SK-N-SH (cell line): ENCODE measurements around the gene SELENOM. TPM values are rescaled to one million over a fixed set of nuclear protein-coding genes. Genes with fewer than 3 reads are reported as not detected.

ENCODE experiments used
- CTCF ChIA-PET: fragments of 300-600, 350-600 bp; formaldehyde crosslinking; extraction: SDS; loops from one replicate; lab custom pipeline; 2021; lab: Yijun Ruan, JAX
- POLR2A ChIA-PET: fragments of 350-600 bp; sonication (Branson Sonifier 250); formaldehyde crosslinking; extraction: SDS; loops from one replicate; lab custom pipeline; 2020; ENCODE audit warnings: antibody characterized with exemption, inconsistent platforms; lab: Yijun Ruan, JAX
- DNase-seq: peaks from one replicate; pipeline ENCODE4 v3.0.0; 2012
- H2AFZ ChIP-seq: fragments of 200-600 bp; sonication (generic); 2 replicates; pipeline ENCODE4 v1.8.1; 2016; ENCODE audit warnings: antibody characterized with exemption, mild to moderate bottlenecking, low read depth
- H3F3A ChIP-seq: fragments of 200-600 bp; sonication (generic); replicated peaks from 2 replicates; pipeline ENCODE3; 2016; ENCODE audit warnings: antibody characterized with exemption, mild to moderate bottlenecking; ENCODE audit not compliant: insufficient read depth
- H3K27ac ChIP-seq, 2 experiments: fragments of 200-500 bp in 1 of 2; fragments of 200-600 bp in 1 of 2; sonication (Bioruptor generic) in 1 of 2; sonication (generic), shearing (Covaris generic) in 1 of 2; 2 replicates each; pipeline versions ENCODE4 v1.5.1 to v1.6.1; 2014 to 2016; ENCODE audit warnings: low read depth in 2 of 2, inconsistent platforms in 1 of 2, low read length in 1 of 2, mild to moderate bottlenecking in 1 of 2, mixed read lengths in 1 of 2
- H3K27me3 ChIP-seq: fragments of 200-600 bp; sonication (generic), shearing (Covaris generic); 2 replicates; pipeline ENCODE4 v1.6.1; 2016; ENCODE audit warnings: mixed run types; ENCODE audit not compliant: insufficient read depth
- H3K36me3 ChIP-seq, 2 experiments: fragments of 200-500 bp in 1 of 2; fragments of 200-600 bp in 1 of 2; sonication (Bioruptor generic) in 1 of 2; sonication (generic) in 1 of 2; replicated peaks in 1 of 2; 2 replicates each; pipeline versions ENCODE3 to v1.5.1; 2014 to 2016; ENCODE audit warnings: low read length in 1 of 2, mild to moderate bottlenecking in 1 of 2; ENCODE audit not compliant: insufficient read depth in 2 of 2, control insufficient read depth in 1 of 2
- H3K4me1 ChIP-seq, 2 experiments: fragments of 200-500 bp in 1 of 2; fragments of 200-600 bp in 1 of 2; sonication (Bioruptor generic) in 1 of 2; sonication (generic), shearing (Covaris generic) in 1 of 2; 2 replicates each; pipeline versions ENCODE4 v1.5.1 to v1.6.1; 2014 to 2016; ENCODE audit warnings: low read depth in 1 of 2, low read length in 1 of 2, mixed run types in 1 of 2; ENCODE audit not compliant: insufficient read depth in 2 of 2, control insufficient read depth in 1 of 2
- H3K4me2 ChIP-seq: fragments of 200-600 bp; sonication (generic), shearing (Covaris generic); 2 replicates; pipeline ENCODE4 v1.6.1; 2017; ENCODE audit warnings: mixed run types
- H3K4me3 ChIP-seq, 2 experiments: fragments of 200-500 bp in 1 of 2; fragments of 200-600 bp in 1 of 2; sonication (Bioruptor generic) in 1 of 2; sonication (generic), shearing (Covaris generic) in 1 of 2; 2 replicates each; pipeline versions ENCODE4 v1.5.1 to v1.8.1; 2014 to 2016; ENCODE audit warnings: low read depth in 2 of 2, inconsistent platforms in 1 of 2, low read length in 1 of 2, mild to moderate bottlenecking in 1 of 2, mixed read lengths in 1 of 2, moderate library complexity in 1 of 2
- H3K79me2 ChIP-seq: fragments of 200-600 bp; sonication (generic); 2 replicates; pipeline ENCODE4 v1.8.1; 2017; ENCODE audit warnings: mild to moderate bottlenecking; ENCODE audit not compliant: insufficient read depth
- H3K9ac ChIP-seq: fragments of 200-600 bp; sonication (generic); 2 replicates; pipeline ENCODE4 v1.6.1; 2017; ENCODE audit warnings: mixed run types
- H3K9me2 ChIP-seq: fragments of 200-600 bp; sonication (generic); 2 replicates; pipeline ENCODE4 v1.6.1; 2017; ENCODE audit warnings: mixed run types
- H3K9me3 ChIP-seq: fragments of 200-600 bp; sonication (generic); 2 replicates; pipeline ENCODE4 v1.6.1; 2017; ENCODE audit warnings: mixed run types, mild to moderate bottlenecking, moderate library complexity
- H4K20me1 ChIP-seq: fragments of 200-600 bp; sonication (generic); 2 replicates; pipeline ENCODE4 v1.6.1; 2017; ENCODE audit warnings: mild to moderate bottlenecking, mixed run types; ENCODE audit not compliant: insufficient read depth
- CHD2 ChIP-seq: fragments of 150-350 bp; IDR thresholded peaks from 2 replicates; pipeline ENCODE4 v1.6.1; 2018; ENCODE audit warnings: low read length; ENCODE audit not compliant: partially characterized antibody
- CTCF ChIP-seq: fragments of 200-600 bp; sonication (generic); IDR thresholded peaks from 2 replicates; pipeline ENCODE4 v1.6.1; 2017; ENCODE audit warnings: antibody characterized with exemption, mild to moderate bottlenecking, moderate library complexity
- EP300 ChIP-seq, 2 experiments: IDR thresholded peaks; 2 replicates each; pipeline versions ENCODE4 v1.4.0 to v1.6.1; 2012; ENCODE audit warnings: borderline replicate concordance in 1 of 2, low read depth in 1 of 2, low read length in 1 of 2
- EZH2phosphoT487 ChIP-seq: fragments of 200-600 bp; sonication (generic); IDR thresholded peaks from 2 replicates; pipeline ENCODE4 v1.6.1; 2017; ENCODE audit warnings: low read depth, mixed run types, mild to moderate bottlenecking, antibody characterized with exemption, moderate library complexity, borderline replicate concordance
- FOXM1 ChIP-seq: IDR thresholded peaks from 2 replicates; pipeline ENCODE4 v1.4.0; 2012; ENCODE audit warnings: low read depth, mild to moderate bottlenecking
- JUND ChIP-seq: IDR thresholded peaks from 2 replicates; pipeline ENCODE4 v1.4.0; 2012
- RAD21 ChIP-seq: IDR thresholded peaks from 2 replicates; pipeline ENCODE4 v1.6.1; 2012; ENCODE audit warnings: mild to moderate bottlenecking, low read length
- RCOR1 ChIP-seq: fragments of 150-350 bp; IDR thresholded peaks from 2 replicates; pipeline ENCODE4 v1.6.1; 2017; ENCODE audit warnings: antibody characterized with exemption, low read length
- TCF12 ChIP-seq: IDR thresholded peaks from 2 replicates; pipeline ENCODE4 v1.4.0; 2012
- TEAD4 ChIP-seq: IDR thresholded peaks from 2 replicates; pipeline ENCODE4 v1.4.0; 2012; ENCODE audit warnings: mild to moderate bottlenecking, borderline replicate concordance; ENCODE audit not compliant: insufficient read depth
- WGBS: methylation state at CpG from one replicate; pipeline ENCODE4 v1.1.6; 2017; ENCODE audit warnings: low lambda C conversion rate; 5-methylcytosine and 5-hydroxymethylcytosine counted together
- polyA plus RNA-seq, 3 experiments: library from polyadenylated mRNA; depleted of rRNA; stranded (reverse); fragments of >200 nt; gene quantifications; 2 replicates each; pipeline ENCODE4 v1.2.3, GENCODE V29; 2012
- TF ChIP-seq, protein P1 (sequence below): IDR thresholded peaks from 2 replicates; pipeline ENCODE4 v1.6.1; 2012; ENCODE audit warnings: mild to moderate bottlenecking, low read depth, low read length, moderate library complexity
- TF ChIP-seq, protein P2 (sequence below): fragments of 150-350 bp; IDR thresholded peaks from 2 replicates; pipeline ENCODE4 v1.6.1; 2016; ENCODE audit warnings: mild to moderate bottlenecking, low read depth, low read length

SELENOM gene
- polyA plus RNA-seq, 1 of the 3 experiments (the other 2 are of a cell fraction) = 117 TPM

- Histone ChIP-seq H2AFZ (no peak overlapping the region), H3K27ac (peak overlapping the region in 1 of 2 experiments; percentile 72; a peak in 1 of 4 replicates), H3K27me3 (peaks cover 4% of the 10 kb centered on the region; the same call in 1 of the 2 replicates), H3K4me3 (no peak overlapping the region), H3K4me2 (no peak overlapping the region), H3K9me2 (no peaks in the 10 kb centered on the region), H3K79me2 (no peaks in the 10 kb centered on the region), H3K9me3 (0 out of 2 replicates have a peak, but pooled peaks cover 4% of the 10 kb centered on the region), H3K9ac (no peak overlapping the region), H3F3A (no peaks in the 10 kb centered on the region), H4K20me1 (no peaks in the 10 kb centered on the region), H3K4me1 (peaks cover 0 to 32% of the 10 kb centered on the region in 2 experiments; a peak in 2 of 4 replicates), H3K36me3 (no peaks in the 10 kb centered on the region)
- DNase-seq = no peak
- WGBS = 74% methylated on average over 4 of the region's 4 CpGs
- ChIA-PET CTCF (interaction anchor here (1.1 to 5.0 kb wide), 6 partner anchors 35 to 378 kb away, joined by 3 to 22 read pairs (median 4); partner anchors contain the start of genes LIMK2 and SELENOM), POLR2A (no interaction called here)
- TF ChIP-seq CTCF (no peak), TCF12 (no peak), FOXM1 (no peak)
Measured at GRCh38 chr22:31142285-31142684, 34.9 kb upstream of the SELENOM start.

DNA sequence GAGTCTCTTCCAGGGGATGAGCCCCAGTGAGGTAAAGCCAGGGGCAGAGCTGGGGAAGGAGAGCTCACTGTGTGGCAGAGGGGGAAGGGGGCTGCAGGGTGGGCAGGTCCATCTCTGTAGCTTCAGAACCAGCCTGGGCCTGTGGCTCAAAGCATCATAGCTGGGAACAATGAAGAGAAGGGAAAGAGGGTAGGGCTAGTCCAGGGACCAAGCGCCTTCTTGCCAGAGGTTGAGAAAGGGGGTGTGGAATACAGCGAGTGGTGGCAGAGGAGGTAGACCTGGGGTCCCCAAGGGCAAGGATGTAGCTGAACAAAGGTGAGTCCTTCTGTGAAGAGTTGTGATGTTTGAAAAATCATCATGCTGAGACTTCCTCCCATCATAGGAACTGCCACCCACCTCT, 34.2 kb upstream of the SELENOM start:
- 74% methylated on average over 2 of the region's 2 CpGs for WGBS
- H3K36me3 ChIP-seq = no peaks in the 10 kb centered on the region
- no peak overlapping the region for H3K9ac ChIP-seq
- H3K4me3 ChIP-seq = no peak overlapping the region
- H3K4me2 ChIP-seq = no peak overlapping the region
- no peaks in the 10 kb centered on the region for H3K9me2 ChIP-seq
- DNase-seq = no peak
- no peaks in the 10 kb centered on the region for H3K9me3 ChIP-seq
- TF ChIP-seq EZH2phosphoT487 = no peak
- TF ChIP-seq RAD21 = no peak
- H3F3A ChIP-seq = no peaks in the 10 kb centered on the region
- H4K20me1 ChIP-seq = no peaks in the 10 kb centered on the region
- POLR2A ChIA-PET = no interaction called here
- no peak overlapping the region for H2AFZ ChIP-seq
- CTCF ChIA-PET = interaction anchor here (1.1 to 5.0 kb wide), 5 partner anchors 34 to 377 kb away, joined by 3 to 22 read pairs (median 5); partner anchors contain the start of genes LIMK2 and SELENOM
- peaks cover 0 to 32% of the 10 kb centered on the region in 2 experiments; a peak in 2 of 4 replicates for H3K4me1 ChIP-seq
- H3K27ac ChIP-seq = no peak overlapping the region
- H3K79me2 ChIP-seq = no peaks in the 10 kb centered on the region
- H3K27me3 ChIP-seq = peaks cover 4% of the 10 kb centered on the region; the same call in 1 of the 2 replicates

DNA sequence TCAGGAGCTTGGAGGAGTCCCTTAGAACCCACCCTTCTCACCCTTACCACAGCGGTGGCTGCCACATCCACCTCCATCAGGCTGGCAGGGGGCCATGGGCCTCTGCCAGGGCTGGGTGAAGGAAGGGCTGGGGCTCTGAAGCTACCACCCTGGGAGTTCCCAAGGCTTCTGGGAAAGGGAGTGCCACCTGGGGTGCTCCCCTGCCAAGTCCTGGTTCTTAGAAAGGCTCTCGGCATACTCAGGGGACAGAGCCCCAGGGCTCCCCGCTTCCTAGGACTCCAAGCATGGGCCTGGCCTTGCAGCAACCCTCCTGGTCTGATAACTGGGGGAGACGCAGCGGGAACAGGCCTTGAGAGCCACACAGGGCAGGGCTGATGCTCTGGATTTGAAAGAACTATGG, 33.4 kb upstream of the SELENOM start:
- Histone ChIP-seq H3K36me3 (no peaks in the 10 kb centered on the region), H2AFZ (no peak overlapping the region), H3K27me3 (peaks cover 4% of the 10 kb centered on the region; the same call in 1 of the 2 replicates), H3K27ac (no peak overlapping the region), H4K20me1 (no peaks in the 10 kb centered on the region), H3K9me2 (no peaks in the 10 kb centered on the region), H3K9me3 (no peaks in the 10 kb centered on the region), H3K4me1 (peaks cover 0 to 32% of the 10 kb centered on the region in 2 experiments; a peak in 2 of 4 replicates), H3F3A (no peaks in the 10 kb centered on the region), H3K79me2 (no peaks in the 10 kb centered on the region), H3K9ac (no peak overlapping the region), H3K4me3 (no peak overlapping the region), H3K4me2 (no peak overlapping the region)
- ChIA-PET POLR2A (no interaction called here), CTCF (interaction anchor here (0.6 to 5.0 kb wide), 7 partner anchors 8 to 71 kb away, joined by 3 to 22 read pairs (median 6); partner anchors contain the start of gene SELENOM)
- DNase-seq = peak; percentile 15
- WGBS = 84% methylated on average over 3 of the region's 5 CpGs
- TF ChIP-seq, protein P1, sequence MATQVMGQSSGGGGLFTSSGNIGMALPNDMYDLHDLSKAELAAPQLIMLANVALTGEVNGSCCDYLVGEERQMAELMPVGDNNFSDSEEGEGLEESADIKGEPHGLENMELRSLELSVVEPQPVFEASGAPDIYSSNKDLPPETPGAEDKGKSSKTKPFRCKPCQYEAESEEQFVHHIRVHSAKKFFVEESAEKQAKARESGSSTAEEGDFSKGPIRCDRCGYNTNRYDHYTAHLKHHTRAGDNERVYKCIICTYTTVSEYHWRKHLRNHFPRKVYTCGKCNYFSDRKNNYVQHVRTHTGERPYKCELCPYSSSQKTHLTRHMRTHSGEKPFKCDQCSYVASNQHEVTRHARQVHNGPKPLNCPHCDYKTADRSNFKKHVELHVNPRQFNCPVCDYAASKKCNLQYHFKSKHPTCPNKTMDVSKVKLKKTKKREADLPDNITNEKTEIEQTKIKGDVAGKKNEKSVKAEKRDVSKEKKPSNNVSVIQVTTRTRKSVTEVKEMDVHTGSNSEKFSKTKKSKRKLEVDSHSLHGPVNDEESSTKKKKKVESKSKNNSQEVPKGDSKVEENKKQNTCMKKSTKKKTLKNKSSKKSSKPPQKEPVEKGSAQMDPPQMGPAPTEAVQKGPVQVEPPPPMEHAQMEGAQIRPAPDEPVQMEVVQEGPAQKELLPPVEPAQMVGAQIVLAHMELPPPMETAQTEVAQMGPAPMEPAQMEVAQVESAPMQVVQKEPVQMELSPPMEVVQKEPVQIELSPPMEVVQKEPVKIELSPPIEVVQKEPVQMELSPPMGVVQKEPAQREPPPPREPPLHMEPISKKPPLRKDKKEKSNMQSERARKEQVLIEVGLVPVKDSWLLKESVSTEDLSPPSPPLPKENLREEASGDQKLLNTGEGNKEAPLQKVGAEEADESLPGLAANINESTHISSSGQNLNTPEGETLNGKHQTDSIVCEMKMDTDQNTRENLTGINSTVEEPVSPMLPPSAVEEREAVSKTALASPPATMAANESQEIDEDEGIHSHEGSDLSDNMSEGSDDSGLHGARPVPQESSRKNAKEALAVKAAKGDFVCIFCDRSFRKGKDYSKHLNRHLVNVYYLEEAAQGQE = no peak
- TF ChIP-seq JUND = no peak
- TF ChIP-seq, protein P2, sequence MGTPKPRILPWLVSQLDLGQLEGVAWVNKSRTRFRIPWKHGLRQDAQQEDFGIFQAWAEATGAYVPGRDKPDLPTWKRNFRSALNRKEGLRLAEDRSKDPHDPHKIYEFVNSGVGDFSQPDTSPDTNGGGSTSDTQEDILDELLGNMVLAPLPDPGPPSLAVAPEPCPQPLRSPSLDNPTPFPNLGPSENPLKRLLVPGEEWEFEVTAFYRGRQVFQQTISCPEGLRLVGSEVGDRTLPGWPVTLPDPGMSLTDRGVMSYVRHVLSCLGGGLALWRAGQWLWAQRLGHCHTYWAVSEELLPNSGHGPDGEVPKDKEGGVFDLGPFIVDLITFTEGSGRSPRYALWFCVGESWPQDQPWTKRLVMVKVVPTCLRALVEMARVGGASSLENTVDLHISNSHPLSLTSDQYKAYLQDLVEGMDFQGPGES = no peak
- no peak for TF ChIP-seq CHD2
- TF ChIP-seq TEAD4 = no peak
- TF ChIP-seq RCOR1 = no peak
- TF ChIP-seq EP300 (IDR thresholded peaks at IDR 0.05; ENCODE audit: borderline replicate concordance in 1 of 2, low read depth in 1 of 2, low read length in 1 of 2) = no peak
